Peyer's patch (tissue), 4 donors: ENCODE data around the gene FBXO17. TPM values are rescaled to one million over a fixed set of nuclear protein-coding genes. Genes with fewer than 3 reads are reported as not detected.

Experiments
- DNase-seq, 3 donors: peaks; one replicate each; pipeline ENCODE4 v3.0.0-alpha.2; 2017 to 2019
- H3K27ac ChIP-seq, 4 donors: fragments of 200-600 bp; sonication (generic); one replicate each; pipeline ENCODE4 v1.5.1; 2016 to 2019
- H3K27me3 ChIP-seq, 2 donors: fragments of 200-600 bp; sonication (generic); one replicate each; pipeline ENCODE4 v1.5.1; 2019
- H3K36me3 ChIP-seq, 3 donors: fragments of 200-600 bp; sonication (generic); one replicate each; pipeline ENCODE4 v1.5.1; 2016 to 2019
- H3K4me1 ChIP-seq, 4 donors: fragments of 200-600 bp; sonication (generic); one replicate each; pipeline ENCODE4 v1.5.1; 2016 to 2019
- H3K4me3 ChIP-seq, 4 donors: fragments of 200-600 bp; sonication (generic); 1 replicate in 3 of 4; 2 replicates in 1 of 4; pipeline ENCODE4 v1.5.1; 2016 to 2019; ENCODE audit warnings: mild to moderate bottlenecking in 1 of 4
- H3K9me3 ChIP-seq, 4 donors: fragments of 200-600 bp; sonication (generic); one replicate each; pipeline ENCODE4 v1.5.1; 2016 to 2019; ENCODE audit warnings: mild to moderate bottlenecking in 1 of 4
- CTCF ChIP-seq, 6 experiments: fragments of 450-650 bp in 4 of 6; fragments of 200-600 bp in 2 of 6; sonication (generic) in 1 of 6; IDR thresholded peaks; one replicate each; pipeline ENCODE4 v1.5.1; 2017 to 2019; ENCODE audit warnings: antibody characterized with exemption in 6 of 6, mild to moderate bottlenecking in 3 of 6, moderate library complexity in 1 of 6
- POLR2A ChIP-seq, 2 donors: fragments of 450-650 bp; IDR thresholded peaks; one replicate each; pipeline ENCODE4 v1.5.1; 2017; ENCODE audit warnings: antibody characterized with exemption in 2 of 2, mild to moderate bottlenecking in 2 of 2, moderate library complexity in 2 of 2
- total RNA-seq, 4 donors: library from RNA; depleted of rRNA; stranded (reverse); fragments of >200 nt; gene quantifications; one replicate each; pipeline ENCODE4 v1.1.0, GENCODE V29; 2016

Gene FBXO17
- total RNA-seq, 4 donors from 2014 or later = 1.4 to 5.4 (median 3.9) TPM

- Histone ChIP-seq H3K27ac (no peak overlapping the region), H3K36me3 (peaks cover 0 to 17% (median 0%) of the 10 kb centered on the region in 3 donors), H3K9me3 (peaks cover 0 to 3% (median 0%) of the 10 kb centered on the region in 4 donors), H3K4me1 (peaks cover 0 to 15% (median 7%) of the 10 kb centered on the region in 4 donors), H3K27me3 (no peaks in the 10 kb centered on the region), H3K4me3 (no peak overlapping the region)
- TF ChIP-seq CTCF (IDR thresholded peaks at IDR 0.05) (no peak), POLR2A (IDR thresholded peaks at IDR 0.05) (no peak)
- DNase-seq = no peak
These were observed 42.0 kb downstream of the FBXO17 start for GRCh38 chr19:38933544-38933943.

GRCh38 chr19:38932425-38933179, 42.9 kb downstream of the FBXO17 start:
- no peak overlapping the region for H3K4me3 ChIP-seq
- peaks cover 0 to 15% (median 7%) of the 10 kb centered on the region in 4 donors for H3K4me1 ChIP-seq
- peaks cover 0 to 3% (median 0%) of the 10 kb centered on the region in 4 donors for H3K9me3 ChIP-seq
- no peaks in the 10 kb centered on the region for H3K27me3 ChIP-seq
- TF ChIP-seq CTCF (IDR thresholded peaks at IDR 0.05) = peak in 5 of 6 experiments; percentile 5 to 37 (median 31)
- TF ChIP-seq POLR2A (IDR thresholded peaks at IDR 0.05) = no peak
- peak in 2 of 3 donors; percentile 38 to 63 for DNase-seq
- H3K36me3 ChIP-seq = peaks cover 0 to 17% (median 0%) of the 10 kb centered on the region in 3 donors
- H3K27ac ChIP-seq = no peak overlapping the region

GRCh38 chr19:38931521-38931793, 44.1 kb downstream of the FBXO17 start:
- Histone ChIP-seq H3K9me3 (peaks cover 0 to 3% (median 0%) of the 10 kb centered on the region in 4 donors), H3K27ac (peak overlapping the region in 2 of 4 donors; percentile 79 to 92), H3K36me3 (peaks cover 0 to 17% (median 0%) of the 10 kb centered on the region in 3 donors), H3K27me3 (no peaks in the 10 kb centered on the region), H3K4me3 (peak overlapping the region; percentile 52 to 73 (median 70)), H3K4me1 (peaks cover 0 to 15% (median 7%) of the 10 kb centered on the region in 4 donors)
- TF ChIP-seq POLR2A (IDR thresholded peaks at IDR 0.05) (no peak), CTCF (IDR thresholded peaks at IDR 0.05) (no peak)
- DNase-seq = no peak

GRCh38 chr19:38930776-38931520, 44.6 kb downstream of the FBXO17 start, which contains the start of gene MRPS12:
MRPS12 (plus strand) TSS chr19:38930944; CDS start chr19:38931295, 351 bp downstream.
- Histone ChIP-seq H3K27me3 (no peaks in the 10 kb centered on the region), H3K27ac (peak within 1 kb of the TSS; percentile 79 to 92 (median 84)), H3K36me3 (peaks cover 0 to 17% (median 0%) of the 10 kb centered on the region in 3 donors), H3K9me3 (peaks cover 0 to 3% (median 0%) of the 10 kb centered on the region in 4 donors), H3K4me3 (peak within 1 kb of the TSS; percentile 52 to 73 (median 70)), H3K4me1 (peaks cover 0 to 15% (median 7%) of the 10 kb centered on the region in 4 donors)
- TF ChIP-seq POLR2A (IDR thresholded peaks at IDR 0.05) = peak; percentile 37 to 50
- no peak for TF ChIP-seq CTCF (IDR thresholded peaks at IDR 0.05)
- peak; percentile 98 to 100 (median 99) for DNase-seq

- Histone ChIP-seq H3K27ac (peak within 1 kb of the TSS; percentile 79 to 92 (median 84)), H3K4me3 (peak within 1 kb of the TSS; percentile 52 to 73 (median 70)), H3K36me3 (peaks cover 0 to 22% (median 0%) of the 10 kb centered on the region in 3 donors), H3K27me3 (no peaks in the 10 kb centered on the region), H3K9me3 (peaks cover 0 to under 1% (median 0%) of the 10 kb centered on the region in 4 donors), H3K4me1 (peaks cover 0 to 15% (median 7%) of the 10 kb centered on the region in 4 donors)
- TF ChIP-seq POLR2A (IDR thresholded peaks at IDR 0.05) (no peak), CTCF (IDR thresholded peaks at IDR 0.05) (peak; percentile 97 to 100 (median 99))
- peak; percentile 92 to 96 (median 96) for DNase-seq
These were observed 45.4 kb downstream of the FBXO17 start, which contains the start of gene SARS2 for GRCh38 chr19:38929929-38930775. SARS2 (minus strand) TSS chr19:38930763; CDS start chr19:38930736, 27 bp downstream.
